DND-41 (cell line): ENCODE results near the gene INMT.

Experiments used
- CTCF ChIP-seq: IDR thresholded peaks from 2 replicates; pipeline ENCODE4 v1.5.1; 2012; ENCODE audit warnings: borderline replicate concordance, low read length, moderate library complexity, mild to moderate bottlenecking; ENCODE audit not compliant: poor library complexity, severe bottlenecking; ENCODE audit errors: extremely low read depth
- EZH2 ChIP-seq: IDR thresholded peaks from 3 replicates; pipeline ENCODE4 v1.6.1; 2012; ENCODE audit warnings: borderline replicate concordance, low read depth, mild to moderate bottlenecking, moderate library complexity, low read length, inconsistent platforms; ENCODE audit not compliant: severe bottlenecking

DNA sequence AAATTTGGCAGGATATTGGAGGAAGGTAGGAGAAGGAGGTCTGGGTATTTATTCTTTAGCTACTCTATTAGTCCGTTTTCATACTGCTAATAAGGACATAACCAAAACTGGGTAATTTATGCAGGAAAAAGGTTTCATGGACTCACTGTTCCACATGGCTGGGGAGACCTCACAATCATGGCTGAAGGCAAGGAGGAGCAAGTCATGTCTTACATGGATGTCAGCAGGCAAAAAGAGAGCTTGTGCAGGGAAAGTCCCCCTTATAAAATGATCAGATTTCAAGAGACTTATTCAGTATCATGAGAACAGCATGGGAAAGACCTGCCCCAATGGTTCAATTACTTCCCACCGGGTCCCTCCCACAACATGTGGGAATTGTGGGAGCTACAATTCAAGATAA, 1.9 kb upstream of the INMT start:
- TF ChIP-seq EZH2 (no peak), CTCF (no peak)
